HG03159 (cell line): ENCODE data around the gene KLF7.
A peak's percentile ranks its signal among the peaks of the same experiment; 100 is the strongest.

Source experiments
- ATAC-seq: cut with Tn5 transposase; IDR thresholded peaks from one replicate; pipeline ENCODE4 v1.9.1; 2021; ENCODE audit warnings: mild to moderate bottlenecking, moderate library complexity; ENCODE audit not compliant: unreplicated experiment

The KLF7 gene

DNA sequence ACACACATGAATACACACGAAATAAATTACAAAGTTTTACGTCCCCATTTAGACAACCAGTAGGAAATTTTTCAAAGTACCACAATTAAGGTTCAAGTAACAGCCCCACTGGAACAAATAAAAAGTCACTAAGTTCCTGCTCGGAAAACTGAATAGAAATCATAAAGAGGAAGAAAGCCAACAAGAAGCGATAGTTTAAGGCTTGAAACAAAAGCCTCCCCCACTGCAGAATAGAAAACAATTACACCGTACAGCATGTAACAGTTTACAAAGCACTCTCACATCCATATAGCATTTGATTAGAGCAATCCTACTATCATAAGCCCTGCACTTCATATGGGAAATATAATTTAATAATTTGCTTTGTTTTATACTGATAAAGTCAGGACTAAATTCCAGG lies 15.5 kb downstream of the KLF7 start:
- ATAC-seq = peak; percentile 38

DNA sequence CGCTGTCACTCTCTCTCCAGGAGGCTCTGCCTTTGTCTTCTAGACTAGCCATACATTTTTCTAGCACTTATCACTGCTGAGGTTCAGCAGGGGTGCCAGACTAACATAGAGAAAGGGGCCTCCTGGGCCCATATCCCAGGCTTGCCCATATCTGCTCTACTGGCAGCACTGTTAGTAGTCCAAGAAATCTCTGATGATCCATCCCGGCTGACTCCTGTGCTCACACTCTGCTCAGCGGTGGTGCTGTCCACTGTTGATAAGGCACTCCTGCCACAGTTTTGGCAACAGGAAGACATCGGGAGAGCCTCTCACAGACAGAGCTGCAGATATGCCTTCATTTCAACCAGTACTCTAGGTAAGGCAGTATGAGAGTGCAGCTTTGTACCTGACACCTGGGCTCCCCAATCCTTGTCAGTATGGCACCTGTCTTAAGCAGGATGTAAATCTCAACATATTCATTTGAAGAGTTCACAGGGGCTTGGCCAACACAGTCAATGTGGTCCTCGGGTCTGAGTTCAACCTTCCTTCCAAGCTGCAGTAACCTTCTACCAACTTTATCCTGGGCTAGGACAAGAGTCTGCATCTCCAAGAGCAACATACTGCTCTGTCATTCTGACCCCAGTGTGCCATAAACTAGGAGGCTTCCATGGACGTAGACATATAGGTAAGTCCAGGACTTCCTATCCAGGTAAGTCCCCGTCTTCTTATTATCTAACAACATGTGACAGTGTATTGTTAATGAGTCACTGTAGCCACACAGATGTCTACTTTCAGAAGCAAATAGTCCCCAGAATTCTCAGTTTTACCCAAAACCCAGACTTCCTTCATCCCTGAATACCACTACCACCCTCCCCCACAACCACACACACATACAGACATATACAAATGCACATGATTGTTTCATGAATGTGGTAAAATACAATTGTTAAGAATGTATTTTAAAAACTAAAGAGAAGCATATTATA lies 16.2 kb downstream of the KLF7 start:
- peak; percentile 82 for ATAC-seq

GRCh38 chr2:207148020-207148419 lies 17.7 kb downstream of the KLF7 start:
- no peak for ATAC-seq

- no peak for ATAC-seq
Measured at GRCh38 chr2:207144173-207144785, 21.5 kb downstream of the KLF7 start.

DNA sequence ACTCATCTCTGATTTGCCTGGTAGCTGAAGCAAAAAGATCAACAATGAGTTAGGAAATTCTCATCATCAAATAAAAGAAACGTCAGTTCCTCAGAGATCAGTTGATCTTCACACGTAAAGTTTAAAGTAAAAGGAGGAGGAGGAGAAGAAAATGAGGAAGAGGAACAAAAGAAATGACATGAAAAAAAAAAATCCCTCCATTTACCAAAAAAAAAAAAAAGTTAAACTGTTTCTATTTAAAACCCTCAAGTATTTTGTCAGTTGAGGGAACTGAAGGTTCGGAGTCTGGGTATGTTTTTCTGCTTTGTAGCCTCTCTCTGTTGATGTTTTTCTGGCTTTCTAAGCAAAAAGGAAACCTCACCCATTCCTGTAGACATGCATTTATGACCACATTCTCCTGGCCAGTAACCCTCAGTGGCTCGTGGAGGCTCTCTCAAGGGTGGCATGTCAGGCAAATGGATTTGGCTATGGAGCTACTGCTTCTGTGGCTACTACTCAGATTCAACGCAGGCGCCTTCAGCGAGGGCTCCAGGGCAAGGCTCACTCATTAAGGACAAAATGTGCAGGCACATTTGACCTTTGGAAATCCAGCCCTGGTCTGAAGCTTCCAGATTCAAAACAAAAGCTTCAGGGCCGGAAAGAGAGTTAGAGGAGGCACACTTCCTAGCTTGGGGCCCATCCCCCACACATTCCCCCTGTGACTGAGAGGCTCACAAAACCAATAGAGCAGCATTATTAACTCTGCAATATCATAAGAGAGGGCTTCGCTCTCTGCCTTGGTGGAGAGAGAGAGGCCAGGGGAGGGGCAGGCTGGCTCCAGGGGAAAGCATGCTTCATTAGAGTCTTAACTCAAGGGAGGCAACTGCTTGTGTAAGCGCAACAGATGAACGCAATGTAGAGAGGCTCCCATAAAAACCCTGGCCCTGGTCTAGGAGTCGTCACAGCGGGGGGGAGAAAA lies 22.3 kb downstream of the KLF7 start:
- ATAC-seq = peak; percentile 44

- ATAC-seq = peak; percentile 46
Measured at GRCh38 chr2:207142461-207142860, 23.3 kb downstream of the KLF7 start.

GRCh38 chr2:207141386-207141785 lies 24.4 kb downstream of the KLF7 start:
- no peak for ATAC-seq

DNA sequence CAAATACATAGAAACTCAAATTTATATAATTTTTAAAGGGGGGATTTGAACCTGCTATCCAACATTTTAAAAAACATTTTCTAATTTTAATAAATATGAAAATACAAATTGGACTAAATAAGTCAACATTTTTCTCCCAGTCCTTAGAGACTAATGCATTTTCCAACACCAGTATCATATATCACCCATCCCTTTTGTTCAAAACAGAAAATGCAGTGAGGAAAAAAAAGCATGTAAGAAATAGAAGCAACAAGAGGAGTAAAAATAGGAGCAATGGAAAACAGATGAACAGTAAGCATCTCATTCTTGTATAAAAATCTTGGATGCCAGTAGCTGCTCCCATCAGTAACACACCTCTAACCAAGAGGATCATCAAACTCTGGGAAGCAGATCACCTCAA lies 25.5 kb downstream of the KLF7 start:
- no peak for ATAC-seq

- ATAC-seq = no peak
Measured at GRCh38 chr2:207139552-207139951, 26.2 kb downstream of the KLF7 start.

GRCh38 chr2:207138627-207139297 lies 27.0 kb downstream of the KLF7 start:
- no peak for ATAC-seq

GRCh38 chr2:207137596-207138337 lies 28.0 kb downstream of the KLF7 start:
- no peak for ATAC-seq

DNA sequence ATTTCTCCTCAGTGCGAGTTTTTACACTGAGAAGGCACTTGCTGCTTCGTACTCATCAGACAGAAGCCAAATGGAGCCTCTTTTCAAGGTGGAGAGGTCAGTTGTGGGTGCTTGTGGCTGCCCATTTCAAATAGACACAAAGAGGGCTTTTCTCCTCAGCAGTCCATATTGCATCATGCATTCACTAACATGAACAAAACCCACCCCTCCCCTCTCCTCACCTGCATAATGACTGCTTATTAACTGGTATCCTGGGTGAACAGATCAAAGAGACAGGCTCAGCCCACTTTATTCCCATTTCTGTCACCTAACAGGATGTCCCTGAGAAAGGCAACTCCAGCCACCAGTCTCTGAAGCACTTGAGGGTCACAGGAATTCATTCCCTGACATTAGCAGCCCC lies 28.9 kb downstream of the KLF7 start:
- no peak for ATAC-seq

- ATAC-seq = no peak
Measured at GRCh38 chr2:207135801-207136457, 29.8 kb downstream of the KLF7 start.

DNA sequence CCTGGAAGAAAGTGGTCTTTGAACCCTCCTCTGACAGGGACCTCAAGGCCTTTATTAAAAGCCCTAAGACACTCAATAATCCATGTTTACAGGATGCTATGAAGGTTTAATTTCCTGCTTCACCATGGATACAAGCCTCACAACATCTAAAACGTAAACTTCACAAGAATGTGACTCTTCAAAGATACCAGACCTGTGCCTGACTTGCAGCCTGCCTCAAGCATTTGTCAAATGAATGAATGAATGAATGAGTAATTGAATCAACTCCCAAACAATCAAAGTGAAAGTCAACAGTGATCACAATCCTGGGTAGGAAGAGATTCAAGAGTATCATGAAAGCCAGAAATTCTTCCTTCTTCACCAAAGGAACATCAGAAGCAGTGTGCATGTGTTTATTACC lies 30.4 kb downstream of the KLF7 start:
- ATAC-seq = no peak

DNA sequence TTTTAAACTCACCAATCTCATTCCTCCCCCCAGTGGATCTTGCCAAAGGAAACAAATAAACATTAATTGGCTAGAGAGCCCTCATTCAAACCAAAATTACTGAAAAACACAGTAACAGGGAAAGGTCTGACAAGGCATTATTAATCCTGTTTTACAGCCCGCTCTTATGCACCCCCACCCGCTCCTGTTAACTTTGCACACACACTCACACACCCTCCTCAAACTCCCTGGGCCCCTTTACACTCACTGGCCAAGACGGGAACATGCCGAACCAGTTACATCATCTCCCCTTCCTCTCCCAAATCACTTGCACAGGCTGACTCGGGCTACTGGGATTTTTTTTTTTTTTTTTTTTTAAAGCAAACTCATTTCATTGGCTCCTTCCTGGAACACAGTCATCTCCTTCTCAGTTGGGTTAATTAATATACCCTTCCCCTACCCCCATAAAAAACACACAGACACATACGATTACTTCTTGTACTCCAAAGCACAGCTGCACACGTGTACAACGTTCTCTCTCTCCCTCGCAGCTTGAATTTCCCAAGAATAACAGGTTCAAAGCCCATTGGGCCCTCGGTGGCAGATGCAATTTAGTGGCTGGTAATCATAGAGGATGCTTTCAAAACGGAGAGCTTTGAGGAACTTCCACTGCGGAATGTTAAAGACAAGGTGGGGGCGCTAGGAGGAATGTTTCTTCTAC lies 31.8 kb downstream of the KLF7 start:
- no peak for ATAC-seq

GRCh38 chr2:207133458-207133819 lies 32.3 kb downstream of the KLF7 start:
- ATAC-seq = no peak

- ATAC-seq = no peak
Measured at GRCh38 chr2:207132019-207132418, 33.7 kb downstream of the KLF7 start.

DNA sequence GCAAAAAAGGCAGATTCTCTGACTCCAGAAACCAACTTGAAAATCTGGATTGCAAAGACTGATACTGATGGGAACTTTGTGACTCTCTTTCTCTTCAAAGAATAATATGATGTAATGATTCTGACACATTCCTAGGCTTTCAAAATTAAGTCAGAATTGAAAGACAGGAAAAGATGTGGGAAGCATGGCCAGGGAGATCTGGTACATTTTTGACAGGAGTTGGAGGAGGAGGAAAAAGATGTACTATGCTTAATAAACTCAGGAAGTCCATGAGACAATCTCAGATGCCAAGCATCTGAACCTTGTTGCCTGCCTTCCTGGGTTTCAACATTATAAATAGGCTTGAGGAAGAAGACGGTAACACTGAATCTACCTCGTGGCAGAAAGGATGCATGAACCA lies 34.2 kb downstream of the KLF7 start:
- no peak for ATAC-seq
